Upper lobe of right lung (tissue), 1 donor: ENCODE results near the gene PIPOX. TPM values are rescaled to one million over a fixed set of nuclear protein-coding genes. Genes with fewer than 3 reads are reported as not detected.

ENCODE experiments used
- ATAC-seq: fragments of 200-7000 bp; cut with Tn5 transposase; one replicate; pipeline ENCODE4 v1.9.1; 2020; ENCODE audit warnings: mild to moderate bottlenecking, moderate library complexity
- DNase-seq: peaks from one replicate; pipeline ENCODE4 v3.0.0-alpha.2; 2020
- H3K27ac ChIP-seq: fragments of 200-600 bp; one replicate; pipeline ENCODE4 v1.8.0; 2022
- H3K27me3 ChIP-seq: fragments of 200-600 bp; one replicate; pipeline ENCODE4 v1.8.0; 2022; ENCODE audit warnings: mild to moderate bottlenecking
- H3K36me3 ChIP-seq: fragments of 200-600 bp; one replicate; pipeline ENCODE4 v1.8.0; 2022
- H3K4me1 ChIP-seq: fragments of 200-600 bp; one replicate; pipeline ENCODE4 v1.8.0; 2022
- H3K4me3 ChIP-seq: fragments of 200-600 bp; one replicate; pipeline ENCODE4 v1.8.0; 2022; ENCODE audit warnings: mild to moderate bottlenecking
- H3K9me3 ChIP-seq: fragments of 200-600 bp; one replicate; pipeline ENCODE4 v1.8.0; 2022
- CTCF ChIP-seq: fragments of 200-600 bp; IDR thresholded peaks from one replicate; pipeline ENCODE4 v1.8.0; 2022; ENCODE audit warnings: antibody characterized with exemption
- intact Hi-C: fragments of 100-400 bp; cut with DNase I; formaldehyde crosslinking; loops from one replicate; pipeline ENCODE4 v1.11.0; 2022
- long read RNA-seq: library from polyadenylated mRNA; unstranded; transcript quantifications from one replicate; pipeline ENCODE4 v2.0.0, GENCODE V29; 2021
- total RNA-seq: library from RNA; stranded (reverse); fragmentation: NEBNext Ultra II Directional; extraction: Animal tissue kit (Norgen Biotek cat#: 25700); gene quantifications from one replicate; pipeline ENCODE4 v1.2.1, GENCODE V29; 2021
- donor health status: DM: no; HTN: yes; CAD: no; lungs with severe emphysema.

The PIPOX gene
- 0.87 TPM for total RNA-seq
- long read RNA-seq, partial matches to known transcripts = 0 of 1 reads
- long read RNA-seq, other reads (novel, unspliced or antisense) = 1 of 1 reads

GRCh38 chr17:29042679-29043538, at the start of gene PIPOX:
PIPOX (plus strand) TSS chr17:29043141; CDS start chr17:29043226, 85 bp downstream.
- no peaks in the 10 kb centered on the region for H3K9me3 ChIP-seq
- peaks cover 5% of the 10 kb centered on the region for H3K27me3 ChIP-seq
- peaks cover 14% of the 10 kb centered on the region for H3K4me1 ChIP-seq
- no peak for TF ChIP-seq CTCF
- H3K36me3 ChIP-seq = no peaks in the 10 kb centered on the region
- intact Hi-C loops = no loop called here
- no peak within 1 kb of the TSS for H3K4me3 ChIP-seq
- H3K27ac ChIP-seq = peak within 1 kb of the TSS; percentile 55
- DNase-seq (no peak), ATAC-seq (peak; percentile 81)

DNA sequence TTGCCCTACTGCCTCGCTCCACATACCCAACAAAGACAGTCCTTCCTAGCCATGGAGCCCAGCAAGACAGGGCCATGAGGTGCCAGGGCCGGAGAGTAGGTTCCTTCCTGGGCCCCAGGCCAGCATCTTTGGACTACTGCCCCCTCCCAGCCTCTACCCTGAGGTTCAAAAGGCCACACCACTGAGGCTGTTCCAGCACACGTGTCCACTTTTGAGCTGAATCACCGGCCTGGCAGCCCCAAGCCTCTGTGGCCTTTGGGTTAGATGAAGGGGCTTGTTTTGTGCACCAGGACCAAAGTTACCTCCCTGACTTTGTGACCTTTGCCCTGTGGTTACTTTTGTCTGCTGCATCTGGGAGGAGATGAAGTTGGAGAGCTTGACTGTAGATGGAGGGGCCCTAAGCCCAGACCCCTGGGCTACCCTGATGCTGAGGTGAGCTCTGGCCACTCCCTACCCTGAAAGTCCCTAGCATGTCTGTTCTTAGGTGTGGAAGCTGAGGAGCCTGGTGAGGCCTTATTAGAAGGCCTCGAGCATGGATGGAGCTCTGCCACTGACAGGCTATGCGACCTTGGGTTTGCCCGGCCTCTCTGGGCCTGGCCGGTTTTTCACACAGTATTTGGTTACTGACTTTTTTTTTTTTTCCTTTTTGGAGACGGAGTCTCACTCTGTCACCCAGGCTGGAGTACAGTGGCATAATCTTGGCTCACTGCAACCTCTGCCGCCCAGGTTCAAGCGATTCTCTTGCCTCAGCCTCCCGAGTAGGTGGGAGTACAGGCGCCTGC, 49.1 kb upstream of the PIPOX start:
- no peak for TF ChIP-seq CTCF
- H3K9me3 ChIP-seq = no peaks in the 10 kb centered on the region
- H3K4me3 ChIP-seq = no peak overlapping the region
- intact Hi-C loops = no loop called here
- no peaks in the 10 kb centered on the region for H3K36me3 ChIP-seq
- H3K4me1 ChIP-seq = no peaks in the 10 kb centered on the region
- DNase-seq = no peak
- no peak overlapping the region for H3K27ac ChIP-seq
- ATAC-seq = no peak
- peaks cover 6% of the 10 kb centered on the region for H3K27me3 ChIP-seq

- Histone ChIP-seq H3K36me3 (no peaks in the 10 kb centered on the region), H3K9me3 (no peaks in the 10 kb centered on the region), H3K27ac (no peak overlapping the region), H3K27me3 (peaks cover 6% of the 10 kb centered on the region), H3K4me3 (no peak overlapping the region), H3K4me1 (no peaks in the 10 kb centered on the region)
- DNase-seq (no peak), ATAC-seq (peak; percentile 6)
- intact Hi-C loops = no loop called here
- TF ChIP-seq CTCF = no peak
Observed at GRCh38 chr17:28996554-28997096, 46.3 kb upstream of the PIPOX start.

DNA sequence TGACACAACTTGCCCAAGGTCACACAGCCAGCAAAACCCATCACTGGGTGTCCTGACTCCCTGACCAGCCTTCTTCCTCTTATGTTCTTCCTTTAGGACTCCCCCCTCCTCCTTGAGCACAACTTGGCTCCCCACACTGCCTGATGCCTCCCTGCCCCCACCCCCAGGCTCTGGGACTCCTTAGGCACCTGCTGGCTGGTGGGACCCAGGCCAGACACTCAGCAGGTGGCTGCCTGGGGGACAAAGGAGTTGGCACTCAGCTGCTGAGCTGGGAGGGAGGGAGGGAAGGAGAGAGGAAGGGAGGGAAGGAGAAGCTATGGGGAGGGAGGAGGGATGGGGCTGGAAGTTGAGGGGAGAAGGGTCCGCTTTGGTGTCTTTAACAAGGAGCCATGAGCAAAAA, 45.1 kb upstream of the PIPOX start:
- no peak for DNase-seq
- Histone ChIP-seq H3K9me3 (no peaks in the 10 kb centered on the region), H3K27me3 (peaks cover 6% of the 10 kb centered on the region), H3K4me3 (no peak overlapping the region), H3K27ac (no peak overlapping the region), H3K4me1 (no peaks in the 10 kb centered on the region), H3K36me3 (no peaks in the 10 kb centered on the region)
- intact Hi-C loops = no loop called here
- no peak for ATAC-seq
- no peak for TF ChIP-seq CTCF

GRCh38 chr17:28999206-28999605, 43.7 kb upstream of the PIPOX start:
- no peak for TF ChIP-seq CTCF
- Histone ChIP-seq H3K27ac (no peak overlapping the region), H3K9me3 (no peaks in the 10 kb centered on the region), H3K27me3 (peaks cover 18% of the 10 kb centered on the region), H3K4me1 (no peaks in the 10 kb centered on the region), H3K36me3 (no peaks in the 10 kb centered on the region), H3K4me3 (no peak overlapping the region)
- intact Hi-C loops = no loop called here
- ATAC-seq (no peak), DNase-seq (no peak)
